Activated CD8-positive, alpha-beta T cell treated with anti-CD3 and anti-CD28 coated beads for 36 hours (primary cell): Measurements from ENCODE around the gene PIGS. TPM values are rescaled to one million over a fixed set of nuclear protein-coding genes. Genes with fewer than 3 reads are reported as not detected.
A peak's percentile ranks its signal among the peaks of the same experiment; 100 is the strongest.

Experiments
- ATAC-seq: fragments of 200-7000 bp; cut with Tn5 transposase; one replicate; pipeline ENCODE4 v1.10.0; 2021; ENCODE audit warnings: mild to moderate bottlenecking, moderate library complexity
- CTCF ChIA-PET: fragments of 350-600 bp; sonication (Branson Sonifier 250); formaldehyde crosslinking; loops from one replicate; lab custom pipeline; 2021; ENCODE audit warnings: antibody characterized with exemption; lab: Charles Lee
- POLR2A ChIA-PET: fragments of 350-600 bp; sonication (Branson Sonifier 250); formaldehyde crosslinking; loops from one replicate; lab custom pipeline; 2021; ENCODE audit warnings: antibody characterized with exemption; lab: Charles Lee
- DNase-seq: peaks from one replicate; pipeline ENCODE4 v3.0.0-alpha.2; 2020
- H3K27ac Mint-ChIP-seq: one replicate; pipeline ENCODE4 v1.8.0; 2021; ENCODE audit warnings: mild to moderate bottlenecking, mixed read lengths
- H3K27me3 Mint-ChIP-seq: one replicate; pipeline ENCODE4 v1.8.0; 2021; ENCODE audit warnings: mixed read lengths
- H3K36me3 Mint-ChIP-seq: one replicate; pipeline ENCODE4 v1.8.0; 2021; ENCODE audit warnings: low read depth, mixed read lengths
- H3K4me1 Mint-ChIP-seq: one replicate; pipeline ENCODE4 v1.8.0; 2021; ENCODE audit warnings: low read depth, mixed read lengths
- H3K4me3 Mint-ChIP-seq: one replicate; pipeline ENCODE4 v1.8.0; 2021; ENCODE audit warnings: mild to moderate bottlenecking, moderate library complexity, mixed read lengths
- H3K9me3 Mint-ChIP-seq: one replicate; pipeline ENCODE4 v1.8.0; 2021; ENCODE audit warnings: mixed read lengths
- intact Hi-C: fragments of 100-400 bp; cut with micrococcal nuclease; formaldehyde crosslinking; loops from one replicate; pipeline ENCODE4 v1.10.0; 2022
- total RNA-seq, 2 experiments: library from RNA; stranded (reverse); gene quantifications; one replicate each; pipeline ENCODE4 v1.2.3, GENCODE V29; 2021
- TF ChIP-seq, protein P1 (sequence below): fragments of 200-600 bp; IDR thresholded peaks from one replicate; pipeline ENCODE4 v1.8.0; 2022; ENCODE audit warnings: antibody characterized with exemption, mild to moderate bottlenecking

Gene PIGS
- total RNA-seq, 2 experiments from 2014 or later, result 33.8 to 36.9 TPM

DNA sequence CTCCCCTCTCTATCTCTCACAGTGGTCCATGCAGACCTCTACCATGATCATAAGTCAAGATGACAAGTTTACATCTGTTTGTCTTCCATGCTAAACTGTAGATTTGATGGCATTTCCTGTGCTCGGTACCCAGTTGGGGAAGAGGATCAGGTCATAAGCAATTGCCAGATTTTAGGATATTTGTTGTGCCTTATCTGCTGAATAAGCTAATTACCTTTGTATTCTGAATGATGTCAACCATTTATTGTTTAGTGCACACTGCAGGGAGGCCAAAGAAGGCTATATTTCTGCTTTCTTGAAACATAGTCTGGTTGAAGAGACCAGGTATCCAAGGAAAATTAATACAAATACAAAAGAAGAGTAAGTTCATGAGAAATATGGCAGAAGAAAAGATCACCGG is 11.2 kb upstream of the PIGS start:
- no peaks in the 10 kb centered on the region for H3K9me3 Mint-ChIP-seq
- CTCF ChIA-PET, result no interaction called here
- H3K4me3 Mint-ChIP-seq, result no peak overlapping the region
- H3K36me3 Mint-ChIP-seq, result peaks cover 45% of the 10 kb centered on the region
- POLR2A ChIA-PET, result interaction anchor here (0.9 to 9.1 kb wide), 4 partner anchors 8 to 15 kb away, joined by 3 to 58 read pairs (median 10); partner anchors contain the start of genes PIGS and SPAG5
- H3K27ac Mint-ChIP-seq, result no peak overlapping the region
- DNase-seq (no peak), ATAC-seq (no peak)
- H3K27me3 Mint-ChIP-seq, result no peaks in the 10 kb centered on the region
- TF ChIP-seq, protein P1, sequence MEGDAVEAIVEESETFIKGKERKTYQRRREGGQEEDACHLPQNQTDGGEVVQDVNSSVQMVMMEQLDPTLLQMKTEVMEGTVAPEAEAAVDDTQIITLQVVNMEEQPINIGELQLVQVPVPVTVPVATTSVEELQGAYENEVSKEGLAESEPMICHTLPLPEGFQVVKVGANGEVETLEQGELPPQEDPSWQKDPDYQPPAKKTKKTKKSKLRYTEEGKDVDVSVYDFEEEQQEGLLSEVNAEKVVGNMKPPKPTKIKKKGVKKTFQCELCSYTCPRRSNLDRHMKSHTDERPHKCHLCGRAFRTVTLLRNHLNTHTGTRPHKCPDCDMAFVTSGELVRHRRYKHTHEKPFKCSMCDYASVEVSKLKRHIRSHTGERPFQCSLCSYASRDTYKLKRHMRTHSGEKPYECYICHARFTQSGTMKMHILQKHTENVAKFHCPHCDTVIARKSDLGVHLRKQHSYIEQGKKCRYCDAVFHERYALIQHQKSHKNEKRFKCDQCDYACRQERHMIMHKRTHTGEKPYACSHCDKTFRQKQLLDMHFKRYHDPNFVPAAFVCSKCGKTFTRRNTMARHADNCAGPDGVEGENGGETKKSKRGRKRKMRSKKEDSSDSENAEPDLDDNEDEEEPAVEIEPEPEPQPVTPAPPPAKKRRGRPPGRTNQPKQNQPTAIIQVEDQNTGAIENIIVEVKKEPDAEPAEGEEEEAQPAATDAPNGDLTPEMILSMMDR, result no peak
- peaks cover 18% of the 10 kb centered on the region for H3K4me1 Mint-ChIP-seq
- intact Hi-C loops, result no loop called here

DNA sequence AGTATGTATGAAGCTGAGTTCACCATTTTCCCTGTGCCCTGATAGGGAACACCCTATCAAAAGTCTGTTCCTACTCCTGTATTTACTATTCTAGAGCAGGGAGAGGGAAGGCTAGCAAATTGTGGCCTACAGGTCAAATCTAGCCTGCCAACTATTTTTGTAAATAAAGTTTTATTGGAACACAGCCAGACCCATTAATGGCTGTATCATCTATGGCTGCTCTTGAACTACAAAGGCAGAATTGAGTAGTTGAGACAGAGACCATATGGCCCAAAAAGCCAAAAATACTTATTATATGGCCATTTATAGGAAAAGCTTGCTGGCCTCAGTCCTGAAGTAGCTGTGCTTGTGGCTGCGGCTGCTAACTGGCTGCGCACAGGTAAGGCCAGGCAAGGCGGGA is 9.6 kb upstream of the PIGS start:
- CTCF ChIA-PET, result no interaction called here
- intact Hi-C loops, result no loop called here
- Mint-ChIP-seq H3K4me3 (no peak overlapping the region), H3K27ac (no peak overlapping the region), H3K27me3 (no peaks in the 10 kb centered on the region), H3K4me1 (peaks cover 27% of the 10 kb centered on the region), H3K36me3 (peaks cover 52% of the 10 kb centered on the region), H3K9me3 (no peaks in the 10 kb centered on the region)
- DNase-seq, result no peak
- no peak for ATAC-seq
- POLR2A ChIA-PET, result interaction anchor here (1.0 to 9.1 kb wide), 3 partner anchors 9 to 41 kb away, joined by 3 to 58 read pairs (median 14); partner anchors contain the start of genes PIGS and SPAG5
- TF ChIP-seq, protein P1, result no peak

DNA sequence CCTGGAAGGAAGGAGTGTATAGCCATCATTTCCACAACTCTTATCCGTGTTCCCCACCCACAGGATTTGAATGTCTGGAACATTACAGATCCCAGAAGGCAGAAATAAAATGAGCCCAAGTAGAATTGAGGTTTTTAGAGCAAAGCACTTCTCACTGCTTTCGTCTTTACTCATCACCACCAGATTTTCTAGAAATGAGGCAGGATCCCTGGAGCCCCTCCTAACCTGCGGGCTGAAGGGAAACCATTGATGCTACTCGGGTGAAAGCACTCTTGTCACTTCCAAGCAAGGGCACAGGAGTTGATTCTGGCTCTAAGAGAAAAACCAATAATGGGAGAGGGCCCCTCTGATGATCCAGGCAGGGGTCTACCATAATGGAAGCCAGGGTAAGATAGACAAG is 8.2 kb upstream of the PIGS start:
- H3K4me1 Mint-ChIP-seq, result peaks cover 34% of the 10 kb centered on the region
- peak overlapping the region; percentile 31 for H3K27ac Mint-ChIP-seq
- CTCF ChIA-PET, result interaction anchor here (1.3 to 1.6 kb wide), 4 partner anchors 13 to 67 kb away, joined by 3 to 4 read pairs (median 3); no protein-coding TSS in a partner anchor
- peaks cover 53% of the 10 kb centered on the region for H3K36me3 Mint-ChIP-seq
- no peak for ATAC-seq
- H3K27me3 Mint-ChIP-seq, result no peaks in the 10 kb centered on the region
- H3K4me3 Mint-ChIP-seq, result no peak overlapping the region
- intact Hi-C loops, result no loop called here
- no peaks in the 10 kb centered on the region for H3K9me3 Mint-ChIP-seq
- DNase-seq, result peak; percentile 42
- TF ChIP-seq, protein P1, result no peak
- POLR2A ChIA-PET, result interaction anchor here (0.7 to 9.1 kb wide), 7 partner anchors 9 to 39 kb away, joined by 3 to 58 read pairs (median 3); partner anchors contain the start of gene SPAG5

DNA sequence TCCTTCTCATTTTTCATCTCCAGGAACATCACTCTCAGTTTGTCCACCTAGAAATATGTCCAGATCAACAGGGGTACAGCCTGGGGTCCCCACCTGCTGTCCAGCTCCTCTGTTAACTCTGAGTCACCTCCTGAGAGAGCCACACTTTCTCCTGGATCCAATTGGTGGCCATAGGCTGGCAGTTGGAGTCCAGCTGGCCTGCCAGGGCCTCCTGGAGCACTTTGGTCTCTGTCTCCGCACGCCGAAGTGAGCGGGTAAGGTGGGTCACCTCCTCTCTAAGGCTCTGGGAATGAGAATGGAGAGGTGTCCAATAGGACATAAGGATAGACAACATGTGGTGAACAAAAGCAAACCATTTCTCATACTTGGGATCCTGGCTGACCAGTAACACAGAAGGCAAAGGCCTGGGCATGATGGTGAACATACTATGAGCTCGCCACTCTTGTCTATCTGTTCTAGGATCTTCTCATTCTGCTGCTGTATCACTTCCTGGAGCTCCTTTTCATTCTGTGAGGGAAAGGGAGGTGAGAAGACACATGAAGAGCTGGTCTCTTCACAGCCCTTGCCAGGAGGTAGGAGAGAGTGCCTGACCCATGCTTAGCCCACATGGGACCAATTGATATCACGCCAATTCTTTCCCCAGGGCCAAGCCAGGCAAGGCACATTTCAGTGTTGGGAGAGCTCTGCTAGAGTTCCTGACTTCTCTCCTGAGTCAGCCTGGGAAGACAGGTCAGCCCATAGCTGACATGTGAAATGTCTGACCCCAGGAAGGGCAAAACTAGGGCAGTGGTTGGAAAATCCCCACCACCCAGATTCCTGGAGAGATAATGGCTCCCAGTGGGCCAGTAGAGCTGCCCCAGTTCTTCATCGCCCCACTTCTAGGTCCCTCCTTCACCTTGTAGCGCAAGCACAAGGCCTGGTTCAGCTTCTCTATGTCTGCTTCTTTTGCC is 7.2 kb upstream of the PIGS start:
- Mint-ChIP-seq H3K9me3 (no peaks in the 10 kb centered on the region), H3K27me3 (no peaks in the 10 kb centered on the region), H3K36me3 (peaks cover 63% of the 10 kb centered on the region), H3K4me1 (peaks cover 37% of the 10 kb centered on the region), H3K27ac (peak overlapping the region; percentile 31), H3K4me3 (no peak overlapping the region)
- CTCF ChIA-PET, result interaction anchor here (1.2 to 4.4 kb wide), 6 partner anchors 14 to 68 kb away, joined by 3 to 27 read pairs (median 3); no protein-coding TSS in a partner anchor
- ATAC-seq, result no peak
- TF ChIP-seq, protein P1, result no peak
- POLR2A ChIA-PET, result interaction anchor here (0.8 to 9.1 kb wide), 8 partner anchors 8 to 126 kb away, joined by 3 to 58 read pairs (median 6); partner anchors contain the start of genes BLTP2 and SPAG5
- intact Hi-C loops, result no loop called here
- DNase-seq, result no peak
